Muscle layer of duodenum (tissue), 2 donors: ENCODE data around the gene LRP2BP.

Experiments
- H3K27ac ChIP-seq: one replicate; pipeline ENCODE4 v1.7.0; 2013; ENCODE audit warnings: mild to moderate bottlenecking, low read length
- H3K27me3 ChIP-seq: one replicate; pipeline ENCODE4 v1.7.0; 2013; ENCODE audit warnings: low read depth, mild to moderate bottlenecking, control low read depth, low read length
- H3K36me3 ChIP-seq, 2 donors: one replicate each; pipeline ENCODE4 v1.7.0; 2013; ENCODE audit warnings: low read length in 2 of 2, control low read depth in 1 of 2, mild to moderate bottlenecking in 1 of 2; ENCODE audit not compliant: insufficient read depth in 2 of 2, control insufficient read depth in 1 of 2
- H3K4me1 ChIP-seq, 2 donors: one replicate each; pipeline ENCODE4 v1.7.0; 2013; ENCODE audit warnings: low read length in 2 of 2, mild to moderate bottlenecking in 2 of 2, control low read depth in 1 of 2, moderate library complexity in 1 of 2; ENCODE audit not compliant: insufficient read depth in 2 of 2, control insufficient read depth in 1 of 2
- H3K4me3 ChIP-seq, 2 donors: one replicate each; pipeline ENCODE4 v1.7.0; 2013; ENCODE audit warnings: low read length in 2 of 2, low read depth in 1 of 2, mild to moderate bottlenecking in 1 of 2
- H3K9me3 ChIP-seq, 2 donors: one replicate each; pipeline ENCODE4 v1.7.0; 2013; ENCODE audit warnings: low read length in 2 of 2, control low read depth in 1 of 2, mild to moderate bottlenecking in 1 of 2; ENCODE audit not compliant: control insufficient read depth in 1 of 2
- donor health status: healthy.

LRP2BP gene

DNA sequence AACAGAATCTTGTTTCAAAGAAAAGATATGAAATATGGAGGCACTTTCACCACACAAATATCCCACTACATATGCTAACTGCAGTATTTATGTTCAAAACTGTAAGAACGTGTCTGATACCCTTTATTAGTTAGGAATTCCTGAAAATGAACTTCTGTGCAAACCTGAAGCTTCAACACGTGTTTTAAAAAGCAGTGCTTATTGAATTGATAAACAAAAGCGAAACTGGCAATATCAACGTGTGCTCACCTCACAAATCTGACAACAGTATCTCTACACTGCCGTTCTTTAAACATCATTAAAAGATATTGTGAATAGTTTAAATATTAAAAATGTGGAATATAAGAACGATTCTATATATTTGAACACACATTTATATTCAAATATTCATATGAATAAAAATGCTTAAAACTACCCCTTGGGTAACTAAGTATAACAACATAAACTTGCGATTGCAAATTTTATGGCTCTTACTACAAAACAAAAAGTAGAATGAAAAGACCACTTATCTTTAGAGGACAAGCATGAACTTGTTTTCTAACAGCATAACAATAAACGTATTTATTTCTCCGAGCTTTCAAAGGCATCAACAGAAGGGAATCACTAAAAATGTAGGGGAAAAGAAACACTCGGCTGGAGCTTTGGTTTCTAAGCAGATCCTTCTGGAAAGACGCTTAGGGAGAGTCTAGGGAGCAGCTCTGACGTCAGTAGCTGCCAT is at the start of gene LRP2BP:
TSS of gene LRP2BP (minus strand) at position 687 of the 718 bp plus-strand sequence. CDS start 17,738 bp downstream, outside the sequence.
- no peaks in the 10 kb centered on the region for H3K27me3 ChIP-seq
- H3K4me1 ChIP-seq = peaks cover 0 to 18% of the 10 kb centered on the region in 2 donors
- no peaks in the 10 kb centered on the region for H3K9me3 ChIP-seq
- peak within 1 kb of the TSS; percentile 96 for H3K27ac ChIP-seq
- peaks cover 10 to 16% of the 10 kb centered on the region in 2 donors for H3K36me3 ChIP-seq
- H3K4me3 ChIP-seq = peak within 1 kb of the TSS; percentile 84

DNA sequence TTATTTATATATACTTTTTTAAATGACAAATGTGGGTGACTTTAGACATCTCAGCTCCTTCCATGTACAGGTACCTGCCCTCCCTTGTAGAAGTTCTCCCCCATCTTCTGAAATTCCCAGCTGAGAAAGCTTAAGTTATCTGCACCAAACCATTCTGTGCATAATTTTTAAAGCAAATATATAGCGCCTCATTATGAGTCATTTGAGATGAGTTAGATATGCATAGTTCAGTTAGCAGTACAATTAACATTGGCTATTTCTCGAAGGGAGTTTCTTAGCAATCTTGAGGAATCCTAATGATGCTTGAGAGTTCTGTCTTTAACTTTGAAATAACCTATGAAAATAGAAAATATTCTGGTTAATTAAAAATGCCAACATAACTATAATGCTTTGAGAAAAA is 49.5 kb upstream of the LRP2BP start:
- H3K4me1 ChIP-seq = no peaks in the 10 kb centered on the region
- no peaks in the 10 kb centered on the region for H3K27me3 ChIP-seq
- H3K36me3 ChIP-seq = no peaks in the 10 kb centered on the region
- no peak overlapping the region for H3K27ac ChIP-seq
- H3K9me3 ChIP-seq = no peaks in the 10 kb centered on the region
- H3K4me3 ChIP-seq = no peak overlapping the region

DNA sequence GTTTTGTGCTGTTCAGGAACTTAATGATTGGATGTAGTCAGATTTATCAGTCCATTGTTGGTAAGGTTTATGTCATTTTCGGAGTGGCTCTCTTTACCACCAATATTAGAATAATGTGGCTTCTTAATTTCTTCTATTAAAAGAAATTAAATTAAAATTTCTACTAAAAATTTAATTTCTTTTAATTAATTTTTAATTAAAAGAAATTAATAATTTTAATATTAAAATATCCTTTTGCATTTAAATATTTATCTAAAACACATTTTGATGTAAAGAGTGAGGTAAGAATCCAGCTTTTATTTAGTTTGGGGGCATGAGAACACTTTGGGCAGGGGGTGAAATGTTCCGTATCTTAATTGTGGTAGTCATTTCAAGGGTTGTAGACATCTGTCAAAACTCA is 45.8 kb upstream of the LRP2BP start:
- no peaks in the 10 kb centered on the region for H3K4me1 ChIP-seq
- no peaks in the 10 kb centered on the region for H3K9me3 ChIP-seq
- H3K27me3 ChIP-seq = no peaks in the 10 kb centered on the region
- no peaks in the 10 kb centered on the region for H3K36me3 ChIP-seq
- H3K27ac ChIP-seq = no peak overlapping the region
- no peak overlapping the region for H3K4me3 ChIP-seq

DNA sequence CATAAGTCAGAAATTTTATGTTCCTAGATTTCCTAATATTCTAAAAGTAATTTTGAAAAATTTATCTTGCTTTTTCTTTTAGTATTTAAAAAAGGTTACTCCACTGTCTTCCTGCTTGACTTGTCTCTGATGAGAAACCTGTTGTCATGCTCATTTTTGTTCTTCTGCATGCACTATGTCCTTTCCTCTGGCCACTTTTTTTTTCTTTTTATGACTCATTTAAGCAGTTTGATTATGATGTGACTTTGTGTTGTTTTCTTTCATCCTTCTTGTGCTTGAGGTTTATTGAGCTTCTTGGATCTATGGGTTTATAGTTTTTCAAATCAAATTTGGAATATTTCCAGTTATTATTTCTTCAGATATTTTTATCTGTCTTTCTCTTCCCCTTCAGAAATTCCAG is 42.1 kb upstream of the LRP2BP start:
- Histone ChIP-seq H3K4me1 (no peaks in the 10 kb centered on the region), H3K9me3 (no peaks in the 10 kb centered on the region), H3K4me3 (no peak overlapping the region), H3K36me3 (no peaks in the 10 kb centered on the region), H3K27ac (no peak overlapping the region), H3K27me3 (no peaks in the 10 kb centered on the region)

DNA sequence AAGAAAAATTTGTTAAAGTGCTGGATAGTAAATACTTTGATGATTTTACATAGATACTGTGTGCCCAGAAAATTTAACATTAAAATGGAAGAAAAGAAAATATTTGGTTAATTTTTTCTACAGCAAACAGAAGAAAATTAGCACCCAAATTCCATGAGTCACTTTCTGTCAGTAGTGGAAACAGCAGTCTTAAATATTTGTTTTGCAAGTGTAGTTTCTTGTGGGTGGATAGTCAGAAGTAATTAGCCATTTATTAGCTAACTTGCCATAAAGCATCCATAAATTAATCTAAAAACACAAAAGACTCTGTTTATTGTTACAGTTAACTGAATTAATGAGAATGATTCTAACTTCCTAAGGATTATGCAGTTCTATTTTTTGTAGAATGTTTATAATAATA is 39.7 kb upstream of the LRP2BP start:
- Histone ChIP-seq H3K27me3 (no peaks in the 10 kb centered on the region), H3K36me3 (no peaks in the 10 kb centered on the region), H3K4me3 (no peak overlapping the region), H3K9me3 (no peaks in the 10 kb centered on the region), H3K4me1 (no peaks in the 10 kb centered on the region), H3K27ac (no peak overlapping the region)

DNA sequence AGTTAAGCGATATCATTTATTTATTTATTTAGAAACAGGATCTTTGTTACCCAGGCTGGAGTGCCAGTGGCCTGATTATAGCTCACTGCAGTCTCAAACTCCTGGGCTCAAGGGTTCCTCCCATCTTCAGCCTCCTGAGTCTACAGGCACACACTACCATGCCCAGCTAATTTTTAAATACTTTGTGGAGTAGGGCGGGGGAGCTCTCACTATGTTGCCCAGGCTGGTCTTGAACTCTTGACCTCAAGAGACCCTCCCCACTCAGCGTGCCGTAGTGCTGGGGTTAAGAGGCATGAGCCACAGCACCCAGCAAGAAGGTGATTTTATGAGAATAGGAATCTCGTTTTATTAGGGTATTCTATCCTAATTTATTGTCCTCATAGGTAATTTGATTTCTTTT is 33.9 kb upstream of the LRP2BP start:
- Histone ChIP-seq H3K9me3 (no peaks in the 10 kb centered on the region), H3K27me3 (no peaks in the 10 kb centered on the region), H3K4me1 (peaks cover 3 to 5% of the 10 kb centered on the region in 2 donors)

DNA sequence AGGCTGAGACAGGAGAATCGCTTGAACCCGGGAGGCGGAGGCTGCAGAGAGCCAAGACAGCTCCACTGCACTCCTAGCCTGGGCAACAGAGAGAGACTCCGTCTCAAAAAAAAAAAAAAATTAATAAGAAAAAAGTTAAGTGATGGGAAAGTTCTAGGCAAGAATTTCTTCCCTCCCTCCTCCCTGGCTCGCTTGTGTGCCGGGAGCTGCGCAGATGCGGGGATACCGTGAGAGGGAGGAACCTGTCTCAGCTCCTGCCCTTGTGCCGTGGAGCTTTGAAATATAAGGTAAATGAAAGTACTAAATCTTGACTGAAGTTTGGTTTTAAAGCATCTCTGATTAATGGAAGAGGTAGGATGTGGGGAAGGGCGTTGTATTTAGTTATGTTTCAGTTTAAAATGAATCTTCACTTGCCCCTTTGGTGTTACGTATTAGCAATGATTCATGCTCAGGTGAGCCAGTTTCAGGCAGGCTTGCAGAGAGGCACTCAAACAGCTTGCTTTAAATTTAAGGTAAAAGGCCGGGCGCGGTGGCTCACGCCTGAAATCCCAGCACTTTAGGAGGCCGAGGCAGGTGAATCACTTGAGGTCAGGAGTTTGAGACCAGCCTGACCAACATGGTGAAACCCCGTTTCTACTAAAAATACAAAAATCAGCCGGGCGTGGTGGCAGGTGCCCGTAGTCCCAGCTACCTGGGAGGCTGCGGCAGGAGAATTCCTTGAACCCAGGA is 31.4 kb upstream of the LRP2BP start:
- Histone ChIP-seq H3K27ac (no peak overlapping the region), H3K36me3 (no peaks in the 10 kb centered on the region), H3K9me3 (no peaks in the 10 kb centered on the region), H3K27me3 (no peaks in the 10 kb centered on the region), H3K4me3 (no peak overlapping the region), H3K4me1 (peaks cover 8 to 21% of the 10 kb centered on the region in 2 donors)

More for the DNA sequence above, 33.9 kb upstream of the LRP2BP start:
- Histone ChIP-seq H3K4me3 (no peak overlapping the region), H3K27ac (no peak overlapping the region), H3K36me3 (no peaks in the 10 kb centered on the region)

DNA sequence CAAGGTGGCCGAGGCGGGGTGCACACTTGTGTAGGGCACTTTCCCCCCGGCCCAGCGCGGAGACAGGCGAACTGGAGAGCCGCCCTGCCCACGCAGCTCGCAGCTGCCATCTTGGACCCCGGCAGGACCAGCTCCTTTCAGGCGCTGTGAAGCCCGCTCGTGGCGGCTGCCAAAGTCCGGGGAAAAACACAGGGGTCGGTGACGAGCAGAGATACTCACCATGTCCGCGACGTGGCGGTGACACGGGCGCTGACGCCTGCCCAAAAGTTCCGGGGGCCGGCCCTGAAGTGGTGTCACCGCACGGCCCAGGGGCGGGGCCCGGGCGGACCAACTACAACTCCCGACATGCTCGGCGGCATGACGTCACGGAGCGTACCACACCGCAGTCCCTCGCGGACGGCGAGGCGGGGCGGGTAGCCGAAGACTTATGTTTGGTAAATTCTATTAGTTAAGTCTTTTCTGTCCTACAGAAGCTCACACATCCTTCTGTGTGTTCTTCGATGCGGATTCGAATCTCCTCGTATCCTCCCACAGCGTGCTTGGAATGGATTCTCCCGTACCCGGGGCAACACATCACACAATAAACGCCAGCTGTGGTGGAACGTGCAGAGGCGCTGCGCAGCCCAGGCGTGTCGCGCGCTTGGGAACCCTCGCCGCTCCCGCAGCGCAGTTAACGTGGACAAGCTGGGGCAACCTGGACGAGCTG is 30.1 kb upstream of the LRP2BP start, which contains the start of gene UFSP2:
TSS of gene UFSP2 (minus strand) at position 318 of the 706 bp plus-strand sequence. CDS start at position 222, 96 bp downstream.
- Histone ChIP-seq H3K27ac (peak within 1 kb of the TSS; percentile 94), H3K36me3 (no peaks in the 10 kb centered on the region), H3K4me3 (peak within 1 kb of the TSS; percentile 69 to 89), H3K27me3 (no peaks in the 10 kb centered on the region), H3K9me3 (no peaks in the 10 kb centered on the region), H3K4me1 (peaks cover 14 to 31% of the 10 kb centered on the region in 2 donors)

DNA sequence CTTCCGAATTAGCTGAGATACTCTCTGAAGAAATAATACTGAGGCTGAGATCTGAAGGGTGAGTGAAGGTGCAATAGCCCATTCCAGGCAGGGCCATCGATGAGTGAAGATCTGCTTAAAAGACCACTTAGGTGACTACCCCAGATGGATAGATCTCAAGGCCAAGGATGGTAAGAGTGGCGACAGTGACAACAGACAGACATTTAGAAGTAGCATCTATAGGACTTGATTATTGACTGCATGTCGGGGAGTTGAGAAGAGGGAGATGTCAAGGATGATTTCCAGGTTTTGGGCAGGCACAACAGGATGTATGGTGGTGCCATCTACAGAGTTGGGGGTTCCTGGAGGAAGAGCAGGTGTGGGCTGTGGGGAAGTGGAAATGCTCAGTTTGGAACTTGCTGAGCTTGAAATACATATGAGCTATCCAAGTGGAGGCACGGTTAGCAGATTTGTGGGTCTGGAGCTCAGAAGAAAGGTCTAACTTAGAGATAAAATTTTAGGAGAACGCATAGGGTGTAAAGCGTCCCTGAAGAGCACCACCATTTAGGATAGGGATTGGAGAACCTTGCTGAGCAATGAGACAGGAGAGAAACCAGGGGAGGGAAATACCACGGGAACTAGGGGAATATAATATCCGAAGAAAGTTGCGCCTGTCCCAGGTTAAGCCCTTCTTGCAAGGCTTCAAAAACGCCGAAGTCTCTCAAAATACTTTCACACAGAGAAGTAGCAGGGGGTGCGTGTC is 29.4 kb upstream of the LRP2BP start:
- Histone ChIP-seq H3K4me1 (peaks cover 14 to 31% of the 10 kb centered on the region in 2 donors), H3K9me3 (no peaks in the 10 kb centered on the region), H3K36me3 (no peaks in the 10 kb centered on the region), H3K27me3 (no peaks in the 10 kb centered on the region), H3K27ac (peak overlapping the region; percentile 94), H3K4me3 (peak overlapping the region; percentile 69 to 89)

DNA sequence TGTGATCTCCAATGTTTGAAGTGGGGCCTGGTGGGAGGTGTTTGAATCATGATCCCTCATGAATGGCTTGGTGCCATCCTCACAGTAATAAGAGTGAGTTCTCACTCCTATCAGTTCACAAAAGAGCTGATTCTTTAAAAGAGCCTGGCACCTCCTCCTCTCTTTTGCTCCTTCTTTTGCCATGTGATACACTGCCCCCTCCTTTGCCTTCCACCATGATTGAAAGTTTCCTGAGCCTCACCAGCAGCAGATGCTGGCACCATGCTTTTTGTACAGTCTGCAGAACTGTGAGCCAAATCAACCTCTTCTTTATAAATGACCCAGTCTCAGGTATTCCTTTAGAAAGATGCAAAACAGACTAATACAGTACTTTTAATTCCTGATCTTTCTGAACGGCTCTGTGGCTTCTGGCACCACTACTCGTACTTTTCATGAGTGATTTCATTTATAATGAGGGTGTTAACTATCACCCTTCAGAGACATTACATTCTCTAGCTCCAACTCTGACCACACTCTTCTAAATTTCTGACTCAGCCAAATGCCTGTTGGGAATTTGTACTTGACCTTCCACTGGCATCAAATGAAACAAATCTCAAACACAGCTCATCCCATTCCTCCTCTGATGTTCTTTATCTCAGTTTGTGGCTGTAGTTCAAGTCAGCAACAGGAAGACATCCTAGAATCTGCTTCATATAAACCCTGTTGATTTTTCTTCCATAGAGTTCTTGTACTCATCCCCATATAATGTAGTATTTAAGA is 25.8 kb upstream of the LRP2BP start:
- Histone ChIP-seq H3K9me3 (no peaks in the 10 kb centered on the region), H3K4me3 (no peak overlapping the region), H3K27me3 (no peaks in the 10 kb centered on the region), H3K27ac (no peak overlapping the region), H3K4me1 (peaks cover 14 to 31% of the 10 kb centered on the region in 2 donors), H3K36me3 (peaks cover 10 to 15% of the 10 kb centered on the region in 2 donors)
